Esophagus (tissue), 2 donors: Measurements from ENCODE around the gene ARHGEF4. TPM values are rescaled to one million over a fixed set of nuclear protein-coding genes. Genes with fewer than 3 reads are reported as not detected.

Experiments used
- H3K27ac ChIP-seq, 2 donors: one replicate each; pipeline ENCODE4 v1.5.1; 2013; ENCODE audit warnings: low read depth in 2 of 2, mild to moderate bottlenecking in 2 of 2, inconsistent platforms in 1 of 2, low read length in 1 of 2, moderate library complexity in 1 of 2
- H3K27me3 ChIP-seq, 2 donors: one replicate each; pipeline ENCODE4 v1.6.1; 2013; ENCODE audit warnings: low read length in 2 of 2, control low read depth in 1 of 2, mild to moderate bottlenecking in 1 of 2; ENCODE audit not compliant: insufficient read depth in 2 of 2, control insufficient read depth in 1 of 2
- H3K36me3 ChIP-seq, 2 donors: one replicate each; pipeline ENCODE4 v1.6.1; 2013; ENCODE audit warnings: low read length in 1 of 2; ENCODE audit not compliant: control insufficient read depth in 2 of 2, insufficient read depth in 2 of 2
- H3K4me1 ChIP-seq, 2 donors: one replicate each; pipeline ENCODE4 v1.6.1; 2013; ENCODE audit warnings: low read length in 1 of 2; ENCODE audit not compliant: control insufficient read depth in 2 of 2, insufficient read depth in 2 of 2
- H3K4me3 ChIP-seq, 2 donors: one replicate each; pipeline ENCODE4 v1.5.1; 2013; ENCODE audit warnings: low read length in 2 of 2, mild to moderate bottlenecking in 2 of 2, low read depth in 1 of 2, moderate library complexity in 1 of 2
- H3K9me3 ChIP-seq, 2 donors: one replicate each; pipeline ENCODE4 v1.6.1; 2013; ENCODE audit warnings: mild to moderate bottlenecking in 2 of 2, low read depth in 1 of 2, low read length in 1 of 2, moderate library complexity in 1 of 2; ENCODE audit not compliant: control insufficient read depth in 2 of 2, insufficient read depth in 1 of 2
- WGBS, 2 donors: extraction: QIAGEN DNeasy Blood & Tissue Kit; methylation state at CpG; one replicate each; pipeline ENCODE4 v1.1.7; 2013; 5-methylcytosine and 5-hydroxymethylcytosine counted together
- polyA plus RNA-seq, 2 donors: library from polyadenylated mRNA; stranded (reverse); fragments of 200-250 nt; gene quantifications; one replicate each; pipeline ENCODE4 v1.2.3, GENCODE V29; 2013
- donor health status: healthy with polysubstance abuse.
- donor health status: Bipolar disorder and iron deficiency.

Gene ARHGEF4
- polyA plus RNA-seq, 2 donors, result 32.2 to 98.9 TPM

DNA sequence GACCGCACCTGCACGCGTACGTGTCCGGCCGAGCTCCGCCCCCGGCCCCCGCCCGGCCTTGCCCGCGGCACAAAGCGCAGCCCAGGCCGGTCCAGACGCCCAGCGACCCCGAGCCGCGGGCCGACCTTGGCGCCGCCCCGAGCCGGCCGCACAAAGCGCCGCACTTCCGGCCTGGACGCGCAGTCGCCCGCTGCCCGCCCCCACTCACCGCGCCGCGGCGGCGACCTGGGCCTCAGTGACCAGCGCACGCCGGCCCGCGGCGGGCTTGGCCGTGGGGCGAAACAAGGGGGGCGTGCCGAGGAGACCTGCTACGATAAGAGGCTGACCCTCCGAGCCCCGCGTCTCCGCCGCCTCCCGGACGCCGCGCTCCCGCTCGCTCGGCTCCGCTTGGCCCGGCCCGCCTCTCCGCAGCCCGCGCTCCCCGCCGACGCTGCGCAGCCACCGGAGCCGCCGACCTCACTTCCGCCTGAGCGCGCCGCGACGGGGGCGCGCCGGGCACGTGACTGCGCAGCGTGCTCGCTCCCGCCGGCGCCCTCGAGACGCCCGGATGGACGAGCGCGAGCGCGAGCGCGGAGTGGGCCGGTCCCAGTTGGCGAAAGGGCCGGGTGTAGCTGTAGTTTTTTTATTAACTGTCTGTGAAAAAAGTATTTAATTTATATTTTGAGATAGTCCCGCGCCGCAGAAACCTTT, 256.4 kb downstream of the ARHGEF4 start, which contains the start of gene FAM168B:
FAM168B (minus strand) TSS at position 455 of the 690 bp plus-strand sequence. CDS start 10,814 bp downstream, outside the sequence.
- H3K27me3 ChIP-seq, result no peaks in the 10 kb centered on the region
- WGBS, 2 donors, result 1% methylated on average over 56 to 107 of the region's 107 CpGs
- H3K36me3 ChIP-seq, result no peaks in the 10 kb centered on the region
- H3K4me3 ChIP-seq, result peak within 1 kb of the TSS; percentile 76 to 95
- peak within 1 kb of the TSS; percentile 98 to 99 for H3K27ac ChIP-seq
- H3K9me3 ChIP-seq, result no peaks in the 10 kb centered on the region
- H3K4me1 ChIP-seq, result no peaks in the 10 kb centered on the region

GRCh38 chr2:131093696-131094462, 257.2 kb downstream of the ARHGEF4 start:
- no peaks in the 10 kb centered on the region for H3K9me3 ChIP-seq
- no peaks in the 10 kb centered on the region for H3K27me3 ChIP-seq
- H3K27ac ChIP-seq, result peak overlapping the region; percentile 98 to 99
- no peaks in the 10 kb centered on the region for H3K36me3 ChIP-seq
- peak overlapping the region; percentile 76 to 95 for H3K4me3 ChIP-seq
- 7 to 8% methylated on average over 37 of the region's 37 CpGs for WGBS, 2 donors
- H3K4me1 ChIP-seq, result no peaks in the 10 kb centered on the region

- Histone ChIP-seq H3K27me3 (no peaks in the 10 kb centered on the region), H3K36me3 (no peaks in the 10 kb centered on the region), H3K4me3 (no peak overlapping the region), H3K9me3 (no peaks in the 10 kb centered on the region), H3K27ac (peak overlapping the region in 1 of 2 donors; percentile 27), H3K4me1 (no peaks in the 10 kb centered on the region)
- 58 to 59% methylated on average over 22 of the region's 22 CpGs for WGBS, 2 donors
Measured at GRCh38 chr2:131094463-131095281, 258.0 kb downstream of the ARHGEF4 start.

Other genes starting within 250 kb of the ARHGEF4 start
- not detected for gene CFC1, start 237.3 kb upstream of the ARHGEF4 start, polyA plus RNA-seq
- not detected for gene POTEJ, start 225.5 kb upstream of the ARHGEF4 start, polyA plus RNA-seq
- not detected for gene GPR148, start 107.8 kb upstream of the ARHGEF4 start, polyA plus RNA-seq
- gene AMER3, start 81.4 kb upstream of the ARHGEF4 start, polyA plus RNA-seq, result not detected